GM19238 (cell line): ENCODE measurements around the gene PDE5A.
A peak's percentile ranks its signal among the peaks of the same experiment; 100 is the strongest.
"Not testable (repeated sequence)": the region's sequence is repeated elsewhere in the genome, so short reads cannot be mapped to it uniquely, and the experiment has no call there.

ENCODE experiments used
- DNase-seq: peaks from one replicate; pipeline ENCODE4 v3.0.0; 2011; ENCODE audit warnings: low spot score; ENCODE audit not compliant: insufficient read length

Gene PDE5A

GRCh38 chr4:119628281-119629141 lies at the start of gene PDE5A:
Gene PDE5A, minus strand, starts transcription at chr4:119628804. Its CDS starts 133 bp downstream, at chr4:119628671.
- DNase-seq: peak; percentile 66

GRCh38 chr4:119676101-119676500 lies 47.5 kb upstream of the PDE5A start:
- no peak for DNase-seq

GRCh38 chr4:119675391-119675790 lies 46.8 kb upstream of the PDE5A start:
- DNase-seq: no peak

GRCh38 chr4:119672938-119673337 lies 44.3 kb upstream of the PDE5A start:
- DNase-seq: no peak

GRCh38 chr4:119672086-119672485 lies 43.5 kb upstream of the PDE5A start:
- no peak for DNase-seq

- DNase-seq: no peak
Observed at GRCh38 chr4:119671205-119671604, 42.6 kb upstream of the PDE5A start.

GRCh38 chr4:119667802-119668201 lies 39.2 kb upstream of the PDE5A start:
- DNase-seq: no peak

- DNase-seq: no peak
Observed at GRCh38 chr4:119666653-119667091, 38.1 kb upstream of the PDE5A start.

- DNase-seq: no peak
Observed at GRCh38 chr4:119665752-119666151, 37.1 kb upstream of the PDE5A start.

GRCh38 chr4:119664168-119664907 lies 35.7 kb upstream of the PDE5A start:
- no peak for DNase-seq

- DNase-seq: no peak
Observed at GRCh38 chr4:119663160-119663788, 34.7 kb upstream of the PDE5A start.

GRCh38 chr4:119662612-119663011 lies 34.0 kb upstream of the PDE5A start:
- DNase-seq: not testable (repeated sequence)

GRCh38 chr4:119661231-119661630 lies 32.6 kb upstream of the PDE5A start:
- no peak for DNase-seq

GRCh38 chr4:119659576-119659975 lies 31.0 kb upstream of the PDE5A start:
- no peak for DNase-seq

GRCh38 chr4:119657111-119657611 lies 28.6 kb upstream of the PDE5A start:
- DNase-seq: no peak

- DNase-seq: no peak
Observed at GRCh38 chr4:119656342-119656741, 27.7 kb upstream of the PDE5A start.

- no peak for DNase-seq
Observed at GRCh38 chr4:119655111-119655837, 26.7 kb upstream of the PDE5A start.

- DNase-seq: no peak
Observed at GRCh38 chr4:119653990-119654389, 25.4 kb upstream of the PDE5A start.

GRCh38 chr4:119652998-119653397 lies 24.4 kb upstream of the PDE5A start:
- no peak for DNase-seq

GRCh38 chr4:119648398-119648797 lies 19.8 kb upstream of the PDE5A start:
- no peak for DNase-seq

GRCh38 chr4:119647558-119647957 lies 19.0 kb upstream of the PDE5A start:
- DNase-seq: no peak
